HepG2 (cell line): Measurements from ENCODE around the gene UBR7.

Experiments used
- KLF6 ChIP-seq: IDR thresholded peaks from 2 replicates; pipeline ENCODE4 v1.8.0; 2016; ENCODE audit warnings: missing biosample characterization, missing genetic modification reagents
- MEIS1 ChIP-seq: sonication (generic); formaldehyde crosslinking; IDR thresholded peaks from 2 replicates; pipeline ENCODE4 v1.9.0; 2021; ENCODE audit warnings: mild to moderate bottlenecking, missing genetic modification reagents, moderate library complexity, borderline replicate concordance
- MXD4 ChIP-seq: IDR thresholded peaks from 2 replicates; pipeline ENCODE4 v1.6.1; 2016; ENCODE audit warnings: mild to moderate bottlenecking, missing biosample characterization, missing genetic modification reagents
- SIN3A ChIP-seq: IDR thresholded peaks from 2 replicates; pipeline ENCODE4 v1.6.1; 2011; ENCODE audit warnings: low read depth, mild to moderate bottlenecking, control low read depth, low read length, borderline replicate concordance
- SRSF9 ChIP-seq: fragments of 200-400 bp; formaldehyde crosslinking; IDR thresholded peaks from 2 replicates; pipeline ENCODE4 v1.6.1; 2018; ENCODE audit warnings: borderline replicate concordance, mild to moderate bottlenecking, low read depth, low read length; ENCODE audit not compliant: insufficient read depth, poor library complexity, severe bottlenecking
- ZBTB46 ChIP-seq: sonication (generic); formaldehyde crosslinking; IDR thresholded peaks from 2 replicates; pipeline ENCODE4 v1.4.0; 2020; ENCODE audit warnings: mild to moderate bottlenecking, missing genetic modification reagents, borderline replicate concordance

GRCh38 chr14:93183596-93184317 lies 23.3 kb upstream of the UBR7 start:
- TF ChIP-seq KLF6 (no peak), MEIS1 (CRISPR knock-in tag) (no peak), SRSF9 (no peak), MXD4 (CRISPR knock-in tag) (no peak), ZBTB46 (CRISPR knock-in tag) (no peak), SIN3A (no peak)
